ENCODE measurements around the gene SLC39A5. TPM values are rescaled to one million over a fixed set of nuclear protein-coding genes. Genes with fewer than 3 reads are reported as not detected.

Gene SLC39A5
- total RNA-seq, 2 experiments from 2014 or later: 0.64 TPM; not detected in 1

DNA sequence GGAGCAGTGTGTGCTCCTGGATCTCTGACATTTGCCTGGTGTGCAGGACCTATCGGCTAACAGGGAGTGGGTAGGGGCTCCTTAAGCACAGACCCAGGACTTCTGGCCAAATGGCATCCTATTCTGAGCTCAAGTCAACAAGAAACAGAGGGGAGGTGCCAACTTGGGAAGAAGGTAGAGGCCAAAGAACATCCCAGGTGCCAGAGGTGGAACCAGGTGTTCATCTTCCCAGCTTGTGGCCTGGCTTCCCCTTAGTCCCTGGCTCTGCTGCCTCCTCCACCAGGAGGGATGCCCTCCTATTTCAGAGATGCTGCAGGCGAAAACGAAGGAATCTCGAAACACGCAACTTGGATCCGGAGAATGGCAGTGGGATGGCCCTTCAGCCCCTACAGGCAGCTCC lies 6.2 kb downstream of the SLC39A5 start:
- no peak overlapping the region for H3K27ac Mint-ChIP-seq
- H3K4me1 Mint-ChIP-seq: no peaks in the 10 kb centered on the region
- DNase-seq: no peak
- no peaks in the 10 kb centered on the region for H3K36me3 Mint-ChIP-seq (ENCODE audit: low read depth)
- POLR2A ChIA-PET: no interaction called here
- H3K27me3 Mint-ChIP-seq: no peaks in the 10 kb centered on the region
- H3K9me3 Mint-ChIP-seq: no peaks in the 10 kb centered on the region
- no peak overlapping the region for H3K4me3 Mint-ChIP-seq
- CTCF ChIA-PET: interaction anchor here (0.9 to 1.5 kb wide), 3 partner anchors 14 to 30 kb away, joined by 3 to 6 read pairs (median 3); partner anchors contain the start of genes COQ10A and RNF41

DNA sequence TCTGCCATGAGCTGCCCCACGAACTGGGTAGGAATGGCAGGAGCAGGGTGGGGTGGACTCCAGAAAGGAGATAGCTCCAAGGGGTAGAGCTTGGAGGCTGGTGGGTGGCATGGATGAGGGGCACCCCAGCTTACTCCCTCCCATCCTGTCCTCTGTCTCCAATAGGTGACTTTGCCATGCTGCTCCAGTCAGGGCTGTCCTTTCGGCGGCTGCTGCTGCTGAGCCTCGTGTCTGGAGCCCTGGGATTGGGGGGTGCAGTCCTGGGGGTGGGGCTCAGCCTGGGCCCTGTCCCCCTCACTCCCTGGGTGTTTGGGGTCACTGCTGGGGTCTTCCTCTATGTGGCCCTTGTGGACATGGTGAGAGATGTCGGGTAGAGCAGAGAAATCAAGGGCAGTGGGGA lies 7.1 kb downstream of the SLC39A5 start:
- no peaks in the 10 kb centered on the region for H3K9me3 Mint-ChIP-seq
- DNase-seq: no peak
- H3K4me3 Mint-ChIP-seq: no peak overlapping the region
- H3K36me3 Mint-ChIP-seq (ENCODE audit: low read depth): peaks cover 3% of the 10 kb centered on the region
- H3K27ac Mint-ChIP-seq: no peak overlapping the region
- CTCF ChIA-PET: interaction anchor here (0.8 to 1.5 kb wide), 3 partner anchors 12 to 30 kb away, joined by 3 to 6 read pairs (median 3); partner anchors contain the start of gene RNF41
- no peaks in the 10 kb centered on the region for H3K27me3 Mint-ChIP-seq
- no peaks in the 10 kb centered on the region for H3K4me1 Mint-ChIP-seq
- POLR2A ChIA-PET: no interaction called here

DNA sequence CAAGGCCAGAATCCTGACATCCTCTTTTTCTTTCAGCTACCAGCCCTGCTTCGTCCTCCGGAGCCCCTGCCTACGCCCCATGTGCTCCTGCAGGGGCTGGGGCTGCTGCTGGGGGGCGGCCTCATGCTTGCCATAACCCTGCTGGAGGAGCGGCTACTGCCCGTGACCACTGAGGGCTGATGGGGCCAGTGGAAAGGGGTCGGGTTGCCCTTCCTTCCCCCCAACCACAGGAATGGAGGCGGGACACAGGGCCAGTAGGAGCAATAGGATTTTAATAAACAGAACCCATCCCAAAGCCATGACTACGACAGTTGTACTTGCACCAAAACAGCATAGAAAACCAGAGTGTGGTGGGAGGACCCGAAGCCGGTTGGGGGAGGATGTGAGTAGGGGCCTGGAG lies 7.7 kb downstream of the SLC39A5 start:
- no peak for DNase-seq
- H3K4me3 Mint-ChIP-seq: no peak overlapping the region
- H3K9me3 Mint-ChIP-seq: no peaks in the 10 kb centered on the region
- H3K36me3 Mint-ChIP-seq (ENCODE audit: low read depth): peaks cover 5% of the 10 kb centered on the region
- H3K27me3 Mint-ChIP-seq: no peaks in the 10 kb centered on the region
- ChIA-PET POLR2A (no interaction called here), CTCF (interaction anchor here (0.8 kb wide), 1 partner anchor 12 kb away, joined by 3 read pairs; no protein-coding TSS in a partner anchor)
- no peaks in the 10 kb centered on the region for H3K4me1 Mint-ChIP-seq
- no peak overlapping the region for H3K27ac Mint-ChIP-seq

DNA sequence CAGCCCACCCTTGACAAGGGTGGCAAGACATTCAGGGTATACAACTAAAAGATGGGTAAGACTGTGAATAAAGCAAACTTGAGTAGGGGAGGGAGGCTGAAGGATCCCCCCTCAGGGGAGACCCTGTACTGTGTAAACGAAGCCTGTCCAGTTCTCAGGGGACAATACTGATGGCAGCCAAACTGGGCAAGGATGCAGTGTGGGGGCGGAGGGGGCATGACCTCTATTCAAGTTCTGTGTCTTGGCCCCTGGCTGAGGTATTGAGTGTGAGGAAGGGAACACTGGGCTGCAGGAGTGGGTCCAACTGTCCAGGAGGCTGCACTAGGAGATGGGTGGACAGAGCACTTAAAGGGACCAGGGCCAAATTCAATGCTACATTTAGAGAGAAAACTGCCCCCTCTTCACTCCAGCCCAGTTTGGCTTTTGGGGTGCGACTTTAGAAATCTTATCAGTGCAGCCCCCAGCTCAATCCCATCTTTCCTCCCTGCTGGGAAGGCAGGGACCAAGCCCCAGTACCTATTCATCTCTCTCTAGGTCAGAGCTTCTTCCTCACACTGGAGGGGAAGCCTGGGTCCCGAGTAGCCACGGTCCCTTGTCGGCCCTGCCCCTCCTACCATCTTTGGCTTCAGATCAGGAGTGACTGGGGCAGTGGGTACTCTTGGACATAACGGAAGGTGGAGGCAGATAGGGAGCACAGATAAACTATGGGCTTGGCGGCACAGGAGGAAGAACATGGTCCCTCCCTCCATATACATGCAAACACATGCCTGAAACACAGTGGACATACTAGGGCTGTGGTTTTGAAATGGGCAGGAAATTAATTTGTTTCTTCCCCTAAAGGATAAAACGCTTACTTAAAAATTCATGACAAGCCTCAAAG lies 11.8 kb downstream of the SLC39A5 start:
- Mint-ChIP-seq H3K4me3 (no peak overlapping the region), H3K27me3 (no peaks in the 10 kb centered on the region), H3K27ac (peak overlapping the region; percentile 68), H3K9me3 (no peaks in the 10 kb centered on the region), H3K4me1 (no peaks in the 10 kb centered on the region), H3K36me3 (ENCODE audit: low read depth) (peaks cover 14% of the 10 kb centered on the region)
- DNase-seq: no peak
- ChIA-PET POLR2A (no interaction called here), CTCF (no interaction called here)

DNA sequence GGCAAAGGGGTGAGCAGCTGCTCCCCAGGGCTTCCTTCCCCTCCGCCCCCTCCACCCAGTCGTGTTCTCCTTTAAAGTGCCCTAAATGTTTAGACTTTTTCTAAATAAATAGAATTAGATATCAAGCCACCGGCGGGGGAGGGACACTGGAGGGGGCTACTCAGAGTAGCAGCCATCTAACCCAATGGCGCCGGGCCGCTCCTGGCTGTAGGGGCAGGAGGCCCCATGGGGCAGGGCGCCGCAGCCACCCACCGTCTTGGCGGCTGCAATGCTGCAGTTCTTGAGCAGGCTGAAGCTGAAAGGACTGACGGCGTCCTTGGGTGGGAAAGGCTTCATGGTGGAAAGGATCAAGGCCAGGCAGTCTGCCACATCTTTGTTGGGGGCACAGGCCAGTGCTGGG lies 13.1 kb downstream of the SLC39A5 start:
- no peak for DNase-seq
- Mint-ChIP-seq H3K4me1 (no peaks in the 10 kb centered on the region), H3K4me3 (no peak overlapping the region), H3K9me3 (no peaks in the 10 kb centered on the region), H3K36me3 (ENCODE audit: low read depth) (peaks cover 20% of the 10 kb centered on the region), H3K27me3 (no peaks in the 10 kb centered on the region), H3K27ac (peak overlapping the region; percentile 36)
- CTCF ChIA-PET: interaction anchor here (1.2 kb wide), 1 partner anchor 125 kb away, joined by 3 read pairs; the partner anchor contains the start of gene ZC3H10
- POLR2A ChIA-PET: no interaction called here

DNA sequence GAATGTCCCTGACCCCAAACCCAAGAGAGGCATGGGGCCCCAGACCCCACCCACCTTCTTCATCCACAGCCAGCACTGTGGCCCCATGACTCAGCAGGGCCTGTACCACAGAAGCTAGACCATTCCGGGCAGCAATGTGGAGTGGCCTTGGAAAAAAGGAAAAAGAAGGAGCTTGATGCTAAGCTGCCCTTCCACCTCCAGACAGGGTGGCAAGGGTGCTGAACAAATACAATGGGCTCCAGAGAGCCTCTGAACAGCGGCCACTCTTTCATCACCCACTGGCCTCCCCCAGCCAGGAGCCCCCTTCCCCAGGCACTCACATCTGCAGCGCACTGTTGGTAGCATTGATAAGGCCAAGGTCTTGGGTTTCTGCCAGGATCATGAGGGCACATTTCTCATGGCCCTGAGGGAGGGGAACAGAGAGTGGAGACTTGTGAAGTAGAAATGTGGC lies 13.9 kb downstream of the SLC39A5 start:
- DNase-seq: no peak
- Mint-ChIP-seq H3K4me1 (no peaks in the 10 kb centered on the region), H3K4me3 (no peak overlapping the region), H3K36me3 (ENCODE audit: low read depth) (peaks cover 21% of the 10 kb centered on the region), H3K9me3 (no peaks in the 10 kb centered on the region), H3K27ac (no peak overlapping the region), H3K27me3 (no peaks in the 10 kb centered on the region)
- ChIA-PET CTCF (no interaction called here), POLR2A (no interaction called here)

DNA sequence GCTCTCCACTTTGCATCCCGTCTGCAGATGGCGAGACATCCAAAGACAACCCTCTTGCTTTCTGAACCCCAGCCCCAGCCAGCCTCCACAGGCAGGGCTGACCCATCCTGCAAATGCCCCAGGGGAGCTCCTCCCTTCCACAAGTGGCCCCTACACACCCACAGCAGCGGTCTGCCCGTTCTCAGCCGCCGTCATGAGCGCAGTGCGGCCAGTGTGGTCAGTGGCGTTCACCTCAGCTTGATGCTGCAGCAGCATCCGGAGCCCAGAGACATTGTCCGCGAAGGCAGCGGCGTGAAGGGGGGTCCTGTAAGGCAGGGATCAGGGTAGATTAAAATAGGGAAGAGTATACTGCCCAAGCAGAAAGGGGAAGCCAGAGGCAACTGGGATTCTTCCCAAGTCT lies 14.6 kb downstream of the SLC39A5 start:
- H3K4me1 Mint-ChIP-seq: no peaks in the 10 kb centered on the region
- no peaks in the 10 kb centered on the region for H3K9me3 Mint-ChIP-seq
- DNase-seq: no peak
- CTCF ChIA-PET: interaction anchor here (0.9 to 4.2 kb wide), 3 partner anchors 13 to 118 kb away, joined by 5 to 27 read pairs (median 13); partner anchors contain the start of genes ANKRD52 and SMARCC2
- H3K4me3 Mint-ChIP-seq: no peak overlapping the region
- H3K27me3 Mint-ChIP-seq: no peaks in the 10 kb centered on the region
- no peak overlapping the region for H3K27ac Mint-ChIP-seq
- peaks cover 25% of the 10 kb centered on the region for H3K36me3 Mint-ChIP-seq (ENCODE audit: low read depth)
- POLR2A ChIA-PET: no interaction called here

DNA sequence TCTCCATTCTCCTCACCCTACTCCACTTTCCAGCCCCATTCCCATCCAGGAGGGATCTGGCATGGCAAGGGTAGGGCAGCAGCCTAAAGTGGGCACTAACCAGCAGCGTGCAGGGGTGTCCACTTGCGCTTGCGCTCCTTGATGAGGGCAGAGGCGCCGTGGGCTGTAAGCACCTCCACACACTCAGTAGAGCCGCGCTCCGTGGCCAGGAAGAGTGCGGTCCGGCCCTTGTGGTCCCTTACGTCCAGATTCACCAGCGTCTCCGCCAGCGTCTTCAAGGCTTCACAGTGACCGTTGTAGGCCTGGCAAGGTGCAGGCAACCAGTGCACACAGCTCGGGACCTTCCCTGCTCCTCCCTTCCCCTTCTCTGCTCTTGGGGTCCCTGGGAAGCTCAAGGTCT lies 18.1 kb downstream of the SLC39A5 start:
- no peak overlapping the region for H3K27ac Mint-ChIP-seq
- no peak for DNase-seq
- no peaks in the 10 kb centered on the region for H3K4me1 Mint-ChIP-seq
- POLR2A ChIA-PET: no interaction called here
- H3K4me3 Mint-ChIP-seq: no peak overlapping the region
- H3K36me3 Mint-ChIP-seq (ENCODE audit: low read depth): peaks cover 22% of the 10 kb centered on the region
- no peaks in the 10 kb centered on the region for H3K9me3 Mint-ChIP-seq
- H3K27me3 Mint-ChIP-seq: no peaks in the 10 kb centered on the region
- CTCF ChIA-PET: interaction anchor here (0.5 to 4.2 kb wide), 11 partner anchors 10 to 110 kb away, joined by 3 to 27 read pairs (median 3); partner anchors contain the start of genes ANKRD52, RNF41 and SMARCC2

DNA sequence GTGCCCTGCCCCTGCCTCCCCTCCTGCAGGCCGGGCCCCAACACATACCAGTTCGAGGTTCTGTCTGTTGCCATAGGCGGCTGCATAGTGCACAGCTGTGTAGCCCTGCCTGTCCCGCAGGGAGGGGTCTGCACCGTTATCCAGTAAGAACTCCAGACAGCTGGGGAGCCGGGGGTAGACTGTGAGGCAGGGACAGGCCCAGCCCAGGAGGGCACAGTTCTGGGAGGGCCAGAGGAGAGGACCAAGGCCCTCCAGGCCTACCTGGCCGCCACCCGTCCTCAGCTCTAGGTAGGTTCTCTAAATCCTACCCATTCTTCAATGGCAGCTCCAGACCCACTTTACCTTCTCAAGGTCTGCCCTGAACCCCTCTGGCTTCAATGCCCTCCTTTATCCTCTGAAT lies 18.9 kb downstream of the SLC39A5 start:
- H3K36me3 Mint-ChIP-seq (ENCODE audit: low read depth): peaks cover 27% of the 10 kb centered on the region
- no peak for DNase-seq
- ChIA-PET POLR2A (no interaction called here), CTCF (interaction anchor here (0.6 to 2.1 kb wide), 7 partner anchors 10 to 1880 kb away, joined by 3 to 6 read pairs (median 3); partner anchors contain the start of gene ANKRD52)
- no peak overlapping the region for H3K4me3 Mint-ChIP-seq
- H3K4me1 Mint-ChIP-seq: no peaks in the 10 kb centered on the region
- H3K9me3 Mint-ChIP-seq: no peaks in the 10 kb centered on the region
- H3K27ac Mint-ChIP-seq: no peak overlapping the region
- no peaks in the 10 kb centered on the region for H3K27me3 Mint-ChIP-seq

DNA sequence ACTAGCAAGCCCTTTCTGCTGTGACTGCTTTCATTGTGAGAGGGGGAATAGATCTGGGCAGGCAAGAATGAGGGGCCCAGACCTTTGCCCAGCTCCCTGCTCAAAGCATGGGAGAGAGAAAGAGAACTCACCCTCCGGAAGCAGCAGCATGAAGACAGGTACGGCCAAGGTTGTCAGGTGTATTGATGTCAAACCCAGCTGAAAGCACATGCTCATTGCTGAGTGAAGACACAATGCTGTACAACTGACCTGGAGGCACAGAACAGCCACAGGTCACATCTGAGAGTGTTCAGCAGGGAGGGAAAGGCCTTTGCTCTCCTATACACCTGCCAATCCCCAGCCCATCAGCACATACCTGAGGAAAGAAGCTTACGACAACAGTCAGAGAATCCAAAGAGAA lies 22.8 kb downstream of the SLC39A5 start:
- CTCF ChIA-PET: interaction anchor here (0.8 to 1.5 kb wide), 2 partner anchors 10 to 14 kb away, joined by 3 to 6 read pairs; no protein-coding TSS in a partner anchor
- no peaks in the 10 kb centered on the region for H3K9me3 Mint-ChIP-seq

DNA sequence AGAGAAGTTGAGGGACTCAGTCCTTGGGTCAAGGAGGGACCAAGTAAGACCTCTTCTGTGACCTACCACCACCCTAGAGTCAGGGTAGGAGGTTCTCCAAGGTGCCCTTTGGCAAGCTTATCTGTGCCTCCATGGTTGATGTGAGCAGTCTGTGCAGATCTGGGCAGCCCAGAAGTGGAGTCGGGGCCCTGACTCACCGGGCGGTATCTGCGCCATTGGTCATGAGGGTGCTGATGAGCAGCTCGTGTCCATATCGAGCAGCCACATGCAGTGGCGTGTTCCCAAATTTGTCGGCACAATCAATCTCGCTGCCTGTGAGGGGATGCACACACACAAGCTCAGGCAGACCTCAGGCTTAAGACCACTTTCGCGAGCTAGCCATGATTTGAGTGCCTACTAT lies 23.2 kb downstream of the SLC39A5 start:
- peaks cover 34% of the 10 kb centered on the region for H3K36me3 Mint-ChIP-seq (ENCODE audit: low read depth)
- DNase-seq: no peak
- no peaks in the 10 kb centered on the region for H3K27me3 Mint-ChIP-seq
- H3K4me3 Mint-ChIP-seq: no peak overlapping the region
- peaks cover 12% of the 10 kb centered on the region for H3K4me1 Mint-ChIP-seq
- ChIA-PET CTCF (interaction anchor here (1.5 to 1.8 kb wide), 2 partner anchors 13 to 64 kb away, joined by 4 to 6 read pairs; partner anchors contain the start of gene SMARCC2), POLR2A (no interaction called here)
- no peaks in the 10 kb centered on the region for H3K9me3 Mint-ChIP-seq
- no peak overlapping the region for H3K27ac Mint-ChIP-seq

More for the DNA sequence above, 22.8 kb downstream of the SLC39A5 start:
- peaks cover 35% of the 10 kb centered on the region for H3K36me3 Mint-ChIP-seq (ENCODE audit: low read depth)
- H3K4me1 Mint-ChIP-seq: peaks cover 12% of the 10 kb centered on the region
- no peak overlapping the region for H3K4me3 Mint-ChIP-seq
- POLR2A ChIA-PET: no interaction called here
- no peak for DNase-seq
- no peaks in the 10 kb centered on the region for H3K27me3 Mint-ChIP-seq
- H3K27ac Mint-ChIP-seq: no peak overlapping the region

DNA sequence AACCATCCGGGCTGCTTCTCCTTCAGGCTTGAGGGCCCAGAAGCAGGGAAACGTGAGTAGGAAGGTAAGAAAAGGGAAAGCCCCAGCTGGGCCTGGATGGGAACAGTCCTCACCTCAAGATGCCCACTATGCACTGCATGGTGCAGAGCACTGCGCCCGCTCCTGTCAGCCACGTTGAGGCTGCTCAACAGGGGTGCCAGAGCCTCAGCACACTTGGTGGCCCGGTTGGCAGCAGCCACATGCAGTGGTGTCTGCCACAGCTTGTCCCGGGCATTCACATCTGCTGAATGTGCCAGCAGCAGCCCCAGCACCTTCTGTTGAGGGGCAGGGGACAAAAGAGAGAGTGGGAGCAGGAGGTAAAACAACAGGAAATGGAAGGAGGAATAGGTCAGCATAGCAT lies 25.8 kb downstream of the SLC39A5 start:
- Mint-ChIP-seq H3K4me1 (peaks cover 19% of the 10 kb centered on the region), H3K27me3 (no peaks in the 10 kb centered on the region), H3K9me3 (no peaks in the 10 kb centered on the region), H3K4me3 (no peak overlapping the region), H3K36me3 (ENCODE audit: low read depth) (peaks cover 30% of the 10 kb centered on the region), H3K27ac (no peak overlapping the region)
- DNase-seq: no peak
- ChIA-PET CTCF (interaction anchor here (0.6 to 4.9 kb wide), 4 partner anchors 12 to 462 kb away, joined by 3 to 44 read pairs (median 3); partner anchors contain the start of genes COQ10A and RNF41), POLR2A (no interaction called here)

DNA sequence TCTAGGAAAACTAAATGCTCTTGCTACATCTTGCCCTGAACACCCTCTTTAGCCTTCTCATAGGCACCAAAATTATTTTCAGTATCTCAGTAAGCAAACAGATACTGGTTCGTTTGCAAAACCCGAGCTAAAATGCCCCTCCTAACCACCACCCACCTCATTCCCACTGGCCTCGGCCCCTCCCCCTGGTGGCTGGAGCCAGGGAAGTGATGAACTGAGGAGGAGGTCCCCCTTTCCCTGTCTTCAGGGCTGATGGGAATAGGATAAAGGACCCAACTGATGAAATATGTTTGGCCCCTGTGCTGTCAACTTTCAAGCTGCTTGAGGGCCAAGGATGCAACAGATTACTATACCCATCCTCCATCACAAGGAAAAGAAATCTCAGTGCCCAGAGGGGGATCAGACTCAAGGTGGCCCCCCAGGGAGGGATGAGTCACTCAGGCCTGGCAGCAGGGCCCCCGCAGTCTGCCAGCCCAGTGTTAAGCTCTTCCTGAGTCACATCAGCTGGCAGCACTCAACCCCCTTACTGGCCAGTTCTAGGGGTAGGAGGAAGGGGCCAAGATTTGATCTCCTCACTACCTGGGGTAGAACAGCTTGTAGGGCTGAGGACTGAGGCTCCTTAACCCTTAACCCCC lies 26.6 kb downstream of the SLC39A5 start:
- Mint-ChIP-seq H3K36me3 (ENCODE audit: low read depth) (peaks cover 30% of the 10 kb centered on the region), H3K27me3 (no peaks in the 10 kb centered on the region), H3K4me3 (peak overlapping the region; percentile 88), H3K27ac (no peak overlapping the region), H3K9me3 (no peaks in the 10 kb centered on the region), H3K4me1 (peaks cover 19% of the 10 kb centered on the region)
- ChIA-PET CTCF (interaction anchor here (0.6 to 4.9 kb wide), 7 partner anchors 10 to 468 kb away, joined by 3 to 44 read pairs (median 12); partner anchors contain the start of genes COQ10A, RNF41 and SMARCC2), POLR2A (no interaction called here)
- no peak for DNase-seq

Data from activated CD4-positive, alpha-beta T cell treated with anti-CD3 and anti-CD28 coated beads, Interleukin-2, amount 10 ng/mL, durations not matched to agents 7 days and 5 days (primary cell).